K562 (cell line): ENCODE results near the gene SIX6. TPM values are rescaled to one million over a fixed set of nuclear protein-coding genes. Genes with fewer than 3 reads are reported as not detected.

Source experiments
- BRF2 ChIP-seq: IDR thresholded peaks from 3 replicates; pipeline ENCODE4 v1.6.1; 2011; ENCODE audit warnings: borderline replicate concordance, mild to moderate bottlenecking; ENCODE audit not compliant: insufficient read length, insufficient read depth
- ILF3 ChIP-seq: fragments of 450-650 bp; IDR thresholded peaks from 2 replicates; pipeline ENCODE4 v1.6.1; 2018; ENCODE audit warnings: antibody characterized with exemption, mild to moderate bottlenecking, moderate library complexity, borderline replicate concordance
- IRF2 ChIP-seq: sonication (generic); formaldehyde crosslinking; IDR thresholded peaks from 2 replicates; pipeline ENCODE4 v1.8.1; 2022; ENCODE audit warnings: mild to moderate bottlenecking, missing genetic modification reagents
- MGA ChIP-seq: fragments of 450-650 bp; IDR thresholded peaks from 2 replicates; pipeline ENCODE4 v1.6.1; 2016; ENCODE audit warnings: mild to moderate bottlenecking, moderate library complexity
- MXI1 ChIP-seq: IDR thresholded peaks from 2 replicates; pipeline ENCODE4 v1.6.1; 2011; ENCODE audit warnings: low read depth, mild to moderate bottlenecking, improper control_type of control experiment, low read length
- POLR3G ChIP-seq: IDR thresholded peaks from 2 replicates; pipeline ENCODE4 v1.6.1; 2011; ENCODE audit not compliant: insufficient read length, insufficient replicate concordance; ENCODE audit errors: extremely low read depth
- SRSF1 ChIP-seq: fragments of 200-400 bp; formaldehyde crosslinking; IDR thresholded peaks from 2 replicates; pipeline ENCODE4 v1.6.1; 2017; ENCODE audit warnings: mild to moderate bottlenecking, low read depth, low read length, moderate library complexity
- STAG1 ChIP-seq: sonication (generic); formaldehyde crosslinking; IDR thresholded peaks from 2 replicates; pipeline ENCODE4 v1.5.0; 2020; ENCODE audit warnings: missing genetic modification reagents, borderline replicate concordance
- THRA ChIP-seq: fragments of 450-650 bp; IDR thresholded peaks from 2 replicates; pipeline ENCODE4 v1.6.1; 2017; ENCODE audit warnings: mild to moderate bottlenecking, moderate library complexity
- ZNF184 ChIP-seq: sonication (generic); formaldehyde crosslinking; IDR thresholded peaks from 2 replicates; pipeline ENCODE4 v1.5.0; 2020; ENCODE audit warnings: missing genetic modification reagents
- ZNF408 ChIP-seq: fragments of 250-450 bp; sonication (Bioruptor Pico); IDR thresholded peaks from 2 replicates; pipeline ENCODE4 v1.4.0; 2020; ENCODE audit warnings: low read depth, mild to moderate bottlenecking, moderate library complexity
- ZNF445 ChIP-seq: fragments of 250-450 bp; sonication (Bioruptor Pico); IDR thresholded peaks from 2 replicates; pipeline ENCODE4 v1.4.0; 2020; ENCODE audit warnings: low read depth, mild to moderate bottlenecking, moderate library complexity
- ZNF707 ChIP-seq: fragments of 250-450 bp; sonication (Bioruptor Pico); conservative IDR thresholded peaks from 2 replicates; pipeline ENCODE4 v1.8.0; 2022; ENCODE audit warnings: inconsistent platforms, mild to moderate bottlenecking, moderate library complexity
- polyA plus RNA-seq, 8 experiments: library from polyadenylated mRNA; depleted of rRNA in 4 of 8; stranded (reverse) in 5 of 8; unstranded in 3 of 8; fragments of >200 nt; fragmentation: Nextera tagmentation in 2 of 8; fragmentation: Illumina TruSeq in 1 of 8; extraction: Ambion mirVana in 2 of 8; extraction: Trizol in 1 of 8; gene quantifications; 2 replicates each; pipeline versions ENCODE4 v1.2.1 to v1.2.3, GENCODE V29; 2011 to 2014; ENCODE audit warnings: inconsistent platforms in 1 of 8, missing spikeins in 1 of 8
- total RNA-seq, 7 experiments: library from RNA; depleted of rRNA in 6 of 7; stranded (reverse); fragments of >200 nt in 6 of 7; fragmentation: Illumina TruSeq in 2 of 7; extraction: Trizol in 2 of 7; gene quantifications; 2 replicates each; pipeline versions ENCODE4 v1.2.1 to v1.2.3, GENCODE V29; 2011 to 2021; ENCODE audit warnings: low replicate concordance in 1 of 7

The SIX6 gene
- total and polyA plus RNA-seq, 9 of the 15 experiments (the other 6 are each of a cell fraction or from before 2014, with no cell fraction given) = not detected

GRCh38 chr14:60561845-60562746, 53.1 kb downstream of the SIX6 start (continued):
- no peak for TF ChIP-seq MGA
- no peak for TF ChIP-seq IRF2 (CRISPR knock-in tag)
- no peak for TF ChIP-seq BRF2
- peak; percentile 68; the same call in 1 of the 2 replicates for TF ChIP-seq STAG1 (CRISPR knock-in tag)
- TF ChIP-seq POLR3G = no peak
- TF ChIP-seq ZNF408 (CRISPR knock-in tag) = no peak
- TF ChIP-seq ZNF184 (CRISPR knock-in tag) = no peak
- TF ChIP-seq SRSF1 = no peak
- no peak for TF ChIP-seq ZNF707
- no peak for TF ChIP-seq ZNF445 (CRISPR knock-in tag)
- no peak for TF ChIP-seq THRA
- no peak for TF ChIP-seq MXI1
- no peak for TF ChIP-seq ILF3
